Bronchial epithelial cell (primary cell): ENCODE measurements around the gene PDSS2. TPM values are rescaled to one million over a fixed set of nuclear protein-coding genes. Genes with fewer than 3 reads are reported as not detected.

Experiments
- DNase-seq: peaks from one replicate; pipeline ENCODE4 v3.0.0-alpha.2; 2010; ENCODE audit warnings: low read depth
- FAIRE-seq: peaks from 2 replicates; lab custom pipeline; 2011; peaks lifted over from hg19 to GRCh38; lab: Jason Lieb, UNC
- H3K27me3 ChIP-seq: 2 replicates; pipeline ENCODE4 v1.5.1; 2011; ENCODE audit warnings: low read length; ENCODE audit not compliant: control insufficient read depth, insufficient read depth
- H3K36me3 ChIP-seq: 2 replicates; pipeline ENCODE4 v1.5.1; 2011; ENCODE audit warnings: low read length; ENCODE audit not compliant: control insufficient read depth, insufficient read depth
- H3K4me3 ChIP-seq: 2 replicates; pipeline ENCODE4 v1.5.1; 2011; ENCODE audit warnings: mild to moderate bottlenecking, low read depth, low read length, control low read depth
- CTCF ChIP-seq: IDR thresholded peaks from 2 replicates; pipeline ENCODE4 v1.5.1; 2011; ENCODE audit warnings: mild to moderate bottlenecking, moderate library complexity, low read length, control low read depth, inconsistent platforms; ENCODE audit not compliant: insufficient read depth, severe bottlenecking
- total RNA-seq: library from RNA; depleted of rRNA; stranded (reverse); fragments of >200 nt; gene quantifications from 2 replicates; pipeline ENCODE4 v1.2.1, GENCODE V29; 2014

PDSS2 gene
- total RNA-seq, 1 donor from 2014 or later: 18.2 TPM

GRCh38 chr6:107328081-107328480 is 131.3 kb downstream of the PDSS2 start:
- Histone ChIP-seq H3K27me3 (no peaks in the 10 kb centered on the region), H3K36me3 (no peaks in the 10 kb centered on the region), H3K4me3 (no peak overlapping the region)
- DNase-seq (no peak), FAIRE-seq (no peak)
- TF ChIP-seq CTCF: no peak

DNA sequence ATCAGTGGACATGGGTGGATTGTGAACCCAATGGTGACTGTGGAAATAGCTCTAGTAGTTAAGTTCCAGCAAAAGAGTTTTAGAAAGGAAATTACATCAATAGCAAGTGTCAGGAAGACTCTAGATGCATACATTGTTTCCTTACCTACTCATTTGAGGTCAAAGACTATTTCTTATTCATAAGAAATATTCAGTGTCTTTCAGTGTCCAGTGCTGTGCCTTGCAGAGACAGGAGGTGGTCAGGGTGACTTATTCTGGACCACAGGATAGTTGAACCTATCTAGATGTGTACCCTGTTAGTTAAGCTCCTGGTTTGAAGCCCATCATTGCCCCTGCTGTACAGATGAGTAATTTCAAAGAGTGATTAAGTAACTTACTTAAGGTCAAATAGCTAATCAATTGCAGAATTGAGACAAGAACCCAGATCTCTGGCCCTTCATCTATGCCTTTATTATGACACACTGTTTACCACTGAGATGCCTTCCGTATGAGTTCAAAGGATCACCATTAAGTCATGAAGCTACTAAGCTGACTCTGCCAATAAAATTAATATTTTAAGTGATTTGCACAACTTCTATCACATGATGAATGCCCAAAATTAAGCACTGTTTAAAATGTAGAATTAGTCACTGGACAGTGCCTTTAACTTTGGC is 136.1 kb downstream of the PDSS2 start:
- no peak for DNase-seq
- H3K4me3 ChIP-seq: no peak overlapping the region
- TF ChIP-seq CTCF: no peak
- H3K27me3 ChIP-seq: no peaks in the 10 kb centered on the region
- no peaks in the 10 kb centered on the region for H3K36me3 ChIP-seq
- no peak for FAIRE-seq

GRCh38 chr6:107321793-107322192 is 137.6 kb downstream of the PDSS2 start:
- FAIRE-seq (no peak), DNase-seq (no peak)
- no peaks in the 10 kb centered on the region for H3K27me3 ChIP-seq
- TF ChIP-seq CTCF: no peak
- no peaks in the 10 kb centered on the region for H3K36me3 ChIP-seq
- H3K4me3 ChIP-seq: no peak overlapping the region

DNA sequence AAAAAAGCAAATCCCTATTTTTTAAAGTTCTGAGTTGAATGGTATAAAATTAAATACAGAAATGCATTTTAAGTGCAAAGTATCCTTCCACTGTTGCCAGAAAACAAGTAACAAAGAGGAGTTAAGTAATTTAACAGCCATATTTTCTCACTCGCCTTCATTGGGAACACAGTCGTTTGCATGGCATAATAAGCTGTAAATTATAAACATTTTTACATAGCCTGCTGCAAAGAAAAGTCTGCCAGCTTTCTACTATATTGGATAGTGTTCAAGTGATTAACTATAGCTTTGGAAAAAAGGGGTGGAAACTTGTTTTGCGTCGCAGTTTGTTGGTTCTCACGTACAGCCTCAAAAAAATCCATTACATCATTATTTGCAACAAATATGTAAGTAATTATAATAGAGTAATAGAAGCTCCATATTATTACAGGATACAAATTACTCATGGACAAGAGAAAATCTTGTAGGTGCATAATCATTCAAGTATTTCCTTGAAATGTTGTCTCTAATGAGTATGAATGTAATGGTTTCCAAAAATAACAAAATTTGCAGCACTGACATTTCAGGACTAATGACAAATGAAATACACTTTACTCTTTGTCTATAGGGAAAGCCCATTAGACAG is 139.3 kb downstream of the PDSS2 start:
- no peak for TF ChIP-seq CTCF
- H3K36me3 ChIP-seq: no peaks in the 10 kb centered on the region
- no peaks in the 10 kb centered on the region for H3K27me3 ChIP-seq
- H3K4me3 ChIP-seq: no peak overlapping the region
- FAIRE-seq: no peak
- DNase-seq: no peak

GRCh38 chr6:107318100-107318736 is 141.1 kb downstream of the PDSS2 start:
- peak; percentile 50 for DNase-seq
- Histone ChIP-seq H3K36me3 (no peaks in the 10 kb centered on the region), H3K4me3 (no peak overlapping the region), H3K27me3 (no peaks in the 10 kb centered on the region)
- FAIRE-seq: no peak
- TF ChIP-seq CTCF: peak; percentile 80
